CMK (cell line): ENCODE results near the gene RXRB.

Source experiments
- DNase-seq: peaks from one replicate; pipeline ENCODE4 v3.0.0-alpha.2; 2010; ENCODE audit warnings: low read depth

The RXRB gene

DNA sequence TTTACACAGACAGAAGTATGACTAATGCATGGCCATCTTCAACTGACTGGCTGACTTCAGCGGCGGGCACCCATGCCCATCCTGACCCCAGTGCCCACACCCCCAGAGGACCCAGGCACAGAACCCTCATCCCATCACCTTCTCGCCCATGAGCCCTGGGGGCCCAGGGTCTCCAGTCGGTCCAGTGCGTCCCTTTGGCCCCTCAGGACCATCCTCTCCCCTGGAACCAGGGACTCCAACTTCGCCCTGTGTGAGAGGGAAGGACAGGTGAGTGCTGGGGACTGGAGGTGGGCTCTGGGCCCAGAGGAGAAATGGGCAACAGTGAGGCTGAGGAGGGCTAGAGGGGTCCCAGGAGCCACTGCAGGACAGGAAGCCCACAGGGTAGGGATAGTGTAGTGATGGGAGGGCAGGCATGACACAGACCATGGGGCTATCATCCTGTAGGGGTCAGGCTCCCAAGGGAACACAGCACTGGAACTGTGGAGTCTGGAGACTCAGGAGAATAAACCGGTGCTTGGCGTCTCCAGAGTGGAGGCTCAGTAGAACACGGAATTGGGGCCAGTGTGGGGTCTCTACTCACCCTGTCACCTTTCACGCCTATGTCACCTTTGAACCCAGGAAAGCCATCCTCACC lies 24.9 kb downstream of the RXRB start:
- DNase-seq: no peak

DNA sequence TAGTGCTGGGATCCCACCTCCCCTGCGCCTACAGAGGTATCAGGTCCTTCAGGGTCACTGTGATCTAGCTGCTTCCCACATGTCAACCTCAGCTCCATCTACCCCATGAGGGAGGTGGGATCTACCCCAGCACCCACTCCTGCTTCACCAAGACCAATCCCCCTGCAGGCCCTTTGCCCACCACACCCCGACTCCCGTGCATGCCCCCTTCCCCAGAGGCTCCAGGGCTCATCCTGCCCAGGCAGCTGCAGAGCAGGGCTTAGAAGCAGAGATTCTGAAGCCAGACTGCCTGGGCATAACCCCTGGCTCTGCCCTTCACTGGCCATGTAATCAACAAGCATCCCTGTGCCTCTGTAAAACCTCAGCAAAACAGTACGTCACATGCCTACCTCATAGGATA lies 25.7 kb downstream of the RXRB start:
- no peak for DNase-seq

DNA sequence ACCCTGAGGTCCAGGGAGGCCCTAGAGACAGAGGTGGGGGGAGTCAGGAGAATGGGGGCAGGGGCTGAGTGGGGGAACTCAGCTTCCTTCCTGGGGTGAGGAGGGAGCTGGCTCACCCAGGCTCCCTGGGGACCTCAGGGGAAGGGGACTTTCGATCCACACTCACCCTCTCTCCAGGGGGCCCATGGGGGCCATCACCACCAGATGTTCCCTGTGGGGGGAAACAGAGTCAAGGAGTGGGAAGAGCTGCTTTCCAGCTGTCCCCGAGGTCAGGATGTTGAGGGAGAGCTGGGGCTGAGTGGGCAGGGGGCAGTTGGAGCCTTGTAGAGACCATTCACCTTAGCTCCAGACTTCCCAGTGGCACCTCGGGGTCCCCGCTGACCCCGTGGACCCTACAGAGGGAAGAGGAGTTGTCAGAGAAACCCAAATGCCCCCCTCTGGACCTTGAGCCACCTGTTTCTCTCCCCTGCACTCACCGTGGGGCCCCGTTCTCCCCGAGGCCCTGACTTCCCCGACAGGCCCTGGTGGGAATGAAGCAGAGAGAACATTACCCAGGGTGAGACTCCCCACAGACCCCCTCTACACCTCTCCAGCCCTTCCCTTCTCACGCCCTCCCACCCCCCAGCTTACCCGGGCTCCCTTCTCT lies 26.8 kb downstream of the RXRB start:
- DNase-seq: no peak

DNA sequence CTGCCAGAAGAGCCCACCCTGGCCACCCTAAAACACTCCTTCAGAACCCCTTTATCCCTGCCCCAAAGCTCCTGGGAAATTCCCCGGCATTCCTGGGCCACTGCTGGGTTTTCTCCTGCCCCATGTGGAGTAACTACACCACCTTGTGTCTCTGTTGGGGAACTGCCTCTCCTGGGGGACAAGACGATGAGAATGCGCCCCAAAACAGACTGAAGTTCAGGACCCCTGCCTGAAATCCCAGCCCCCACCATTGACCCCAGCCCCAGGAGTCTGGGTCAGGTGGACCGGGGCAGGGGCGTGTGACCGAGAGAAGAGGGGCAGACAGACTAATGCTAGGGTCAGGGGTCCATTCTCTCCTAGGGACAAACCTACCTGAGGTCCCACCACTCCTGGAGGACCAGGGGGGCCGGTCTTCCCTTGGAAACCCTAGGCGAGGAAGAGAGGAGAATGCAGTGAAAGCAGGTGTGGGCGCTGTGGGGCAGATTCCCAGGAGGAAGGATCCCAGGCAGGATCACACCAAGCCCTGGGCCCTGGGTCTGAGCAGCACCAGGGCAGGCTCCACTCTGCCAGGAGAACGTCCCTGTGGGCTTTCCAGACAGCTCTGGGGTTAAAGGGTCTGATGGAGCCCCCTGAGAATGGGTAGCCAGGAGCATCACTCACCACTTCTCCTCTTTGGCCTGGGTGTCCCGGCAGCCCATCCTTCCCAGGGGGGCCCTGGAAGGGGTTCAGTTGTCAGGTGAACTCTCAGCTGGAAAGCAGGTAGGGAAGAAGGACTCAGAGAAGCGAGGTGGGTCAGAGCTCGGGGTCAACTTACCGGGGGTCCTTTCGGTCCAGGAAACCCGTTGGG lies 27.6 kb downstream of the RXRB start:
- DNase-seq: no peak

DNA sequence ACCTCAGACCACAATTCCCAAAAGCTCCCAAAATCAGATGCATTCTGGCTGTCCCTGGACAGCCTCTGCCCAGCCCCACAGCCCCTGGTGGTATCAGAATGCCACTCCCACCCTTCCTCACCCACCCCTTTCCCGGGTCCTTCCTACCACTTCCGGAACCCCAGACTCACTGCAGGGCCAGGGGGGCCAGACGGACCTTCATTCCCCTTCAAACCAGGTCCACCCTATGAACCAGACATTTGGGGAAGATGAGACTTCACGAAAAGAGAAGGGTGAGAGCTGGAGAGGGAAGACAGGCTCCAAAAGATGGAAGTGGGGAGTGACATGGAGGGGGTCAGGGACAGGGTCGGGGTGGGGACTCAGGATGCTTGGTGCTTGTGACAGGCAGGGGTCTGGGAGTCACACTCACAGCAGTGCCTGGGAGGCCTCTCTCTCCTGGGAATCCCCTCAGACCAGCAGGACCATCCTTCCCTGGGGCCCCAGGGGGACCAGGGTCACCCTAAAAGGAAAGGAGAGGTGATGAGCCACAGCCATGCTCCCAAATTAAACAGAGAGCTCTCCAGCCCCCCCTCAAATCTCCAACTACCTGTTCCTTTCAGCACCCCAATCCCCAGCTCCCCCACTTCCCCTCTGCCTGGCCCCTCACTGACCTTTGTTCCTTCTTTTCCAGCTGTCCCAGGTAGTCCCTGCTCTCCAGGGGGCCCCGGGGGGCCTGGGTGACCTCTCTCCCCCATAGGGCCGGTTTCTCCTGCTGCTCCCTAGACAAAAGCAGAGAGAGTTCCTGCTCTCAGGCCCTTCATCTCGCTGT lies 28.4 kb downstream of the RXRB start:
- no peak for DNase-seq

DNA sequence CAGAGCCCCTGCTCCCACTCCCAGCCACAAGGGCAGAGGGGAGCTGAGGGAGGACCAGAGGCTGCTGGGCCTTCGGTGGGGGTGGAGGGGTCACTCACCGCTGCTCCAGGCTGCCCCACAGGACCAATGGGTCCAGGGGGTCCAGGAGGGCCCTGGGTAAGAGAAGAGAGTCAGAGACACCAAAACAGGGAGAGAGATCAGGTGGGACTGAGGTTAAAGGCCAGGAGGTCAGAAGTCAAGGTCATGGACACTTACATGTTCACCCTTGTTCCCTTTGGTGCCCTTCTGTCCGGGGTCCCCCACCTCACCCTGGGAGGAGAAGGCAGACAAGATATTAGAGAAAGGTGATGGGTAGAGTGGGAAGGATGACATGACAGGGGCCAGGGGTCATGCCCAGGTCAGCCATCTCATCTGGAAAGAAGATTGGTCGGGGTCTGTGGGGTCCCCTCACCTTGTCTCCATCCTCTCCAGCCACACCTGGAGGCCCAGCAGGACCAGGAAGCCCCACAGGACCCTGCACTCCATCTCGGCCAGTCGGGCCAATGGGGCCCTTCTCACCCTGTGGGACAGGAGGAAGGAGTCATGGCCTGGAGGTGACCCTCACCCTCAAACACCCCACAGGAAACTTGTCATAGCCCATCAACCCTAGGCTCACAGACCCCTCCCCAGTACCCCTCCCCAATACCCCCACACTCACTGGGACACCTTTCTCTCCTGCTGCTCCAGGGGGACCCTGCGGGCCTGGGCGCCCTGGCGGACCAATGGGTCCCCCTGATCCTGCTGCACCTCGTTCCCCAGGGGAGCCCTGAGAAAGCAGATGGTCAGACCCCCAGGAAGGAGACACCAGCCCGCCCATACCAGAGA lies 29.2 kb downstream of the RXRB start:
- no peak for DNase-seq

DNA sequence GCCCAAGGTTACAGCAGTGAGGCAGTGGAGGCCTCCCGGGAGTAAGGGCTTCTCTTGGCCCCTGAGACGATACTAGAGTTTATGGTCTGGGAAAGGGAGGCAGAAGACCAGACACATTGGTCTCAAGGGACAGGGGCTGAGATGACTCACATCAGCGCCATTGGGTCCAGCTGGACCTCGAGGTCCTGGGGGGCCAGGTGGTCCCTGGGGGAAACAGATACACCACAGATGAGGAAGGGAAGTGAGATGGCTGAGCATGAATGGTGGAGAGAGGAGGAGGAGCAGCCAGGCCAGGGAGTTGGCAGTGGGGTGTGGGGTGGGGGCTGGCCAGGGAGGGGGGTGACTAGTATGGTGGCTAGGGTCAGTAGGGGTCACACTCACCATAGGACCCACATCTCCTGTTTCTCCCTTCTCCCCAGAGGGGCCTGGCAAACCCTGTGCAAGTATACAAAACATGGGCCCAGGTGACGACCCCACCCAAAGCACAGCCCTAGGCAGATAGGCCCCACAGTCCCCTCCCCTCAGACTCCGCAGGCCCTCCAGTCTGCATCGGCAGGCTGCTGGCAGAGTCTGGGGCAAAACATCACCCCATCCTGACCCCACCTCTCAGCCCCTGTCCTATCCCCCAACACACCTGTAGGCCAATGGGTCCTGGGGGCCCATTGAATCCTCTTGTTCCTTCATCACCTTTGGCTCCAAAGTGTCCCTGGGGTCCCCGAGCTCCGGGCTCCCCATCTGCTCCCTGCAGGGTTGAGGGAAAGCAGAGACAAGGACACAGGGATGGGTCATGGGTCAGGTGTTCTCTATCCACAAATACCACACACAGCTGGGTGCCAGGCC lies 30.1 kb downstream of the RXRB start:
- DNase-seq: no peak

DNA sequence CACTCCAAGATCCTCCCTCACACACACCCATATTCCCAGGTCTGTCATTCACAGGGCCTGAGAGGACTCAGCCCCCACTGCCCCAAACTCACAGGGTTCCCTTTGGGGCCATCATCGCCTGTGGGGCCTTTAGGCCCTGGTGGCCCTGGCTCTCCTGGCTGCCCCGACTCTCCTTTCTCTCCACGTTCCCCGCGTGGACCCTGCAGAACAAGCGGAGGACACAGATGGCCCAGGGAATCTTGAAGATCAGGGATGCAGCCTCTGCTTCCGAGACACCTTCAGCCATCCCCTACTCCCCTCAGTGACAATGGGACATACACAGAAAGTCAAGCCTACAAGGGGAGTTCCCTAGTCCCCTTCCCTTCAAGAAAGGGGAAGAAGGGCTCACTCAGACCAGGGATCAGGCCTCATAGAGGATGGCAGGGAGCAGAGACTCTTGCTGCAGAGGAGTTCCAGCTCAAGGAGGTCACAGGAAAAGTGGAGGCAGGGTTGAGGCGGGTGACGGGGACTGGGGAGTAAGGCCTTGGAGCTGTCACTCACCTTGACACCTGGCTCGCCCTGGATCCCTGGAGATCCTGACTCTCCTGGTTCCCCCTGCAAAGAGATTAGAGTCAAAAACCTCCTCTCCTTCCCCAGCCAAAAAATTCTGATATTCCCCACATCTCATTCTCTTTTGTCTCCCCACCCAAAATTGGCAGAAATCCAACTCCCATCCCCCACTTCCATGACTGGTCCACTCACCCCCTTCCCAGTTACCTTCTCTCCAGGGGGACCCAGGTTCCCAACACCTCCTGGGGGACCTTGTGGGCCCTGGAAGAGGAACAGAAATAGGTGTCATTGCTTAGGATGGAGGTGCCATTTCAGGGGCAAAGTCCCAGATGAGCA lies 30.9 kb downstream of the RXRB start:
- DNase-seq: no peak

DNA sequence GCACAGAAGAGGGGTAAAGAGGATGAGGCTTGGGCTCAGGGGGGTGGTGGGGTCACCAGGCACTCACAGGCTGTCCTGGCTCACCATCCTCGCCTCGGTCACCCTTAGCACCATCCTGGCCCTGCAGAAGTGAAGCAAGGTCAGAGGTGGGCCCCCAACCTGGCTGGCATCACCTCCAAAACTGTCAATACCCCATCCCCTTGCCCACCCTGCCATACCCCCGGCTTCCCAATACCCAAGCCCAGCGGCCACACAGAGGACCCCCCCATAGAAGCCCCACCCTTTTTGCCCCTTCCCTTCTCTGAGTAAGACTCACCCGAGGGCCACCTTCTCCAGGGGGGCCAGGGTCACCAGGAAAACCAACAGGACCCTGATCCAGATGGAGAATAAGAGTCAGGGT lies 31.8 kb downstream of the RXRB start:
- no peak for DNase-seq

DNA sequence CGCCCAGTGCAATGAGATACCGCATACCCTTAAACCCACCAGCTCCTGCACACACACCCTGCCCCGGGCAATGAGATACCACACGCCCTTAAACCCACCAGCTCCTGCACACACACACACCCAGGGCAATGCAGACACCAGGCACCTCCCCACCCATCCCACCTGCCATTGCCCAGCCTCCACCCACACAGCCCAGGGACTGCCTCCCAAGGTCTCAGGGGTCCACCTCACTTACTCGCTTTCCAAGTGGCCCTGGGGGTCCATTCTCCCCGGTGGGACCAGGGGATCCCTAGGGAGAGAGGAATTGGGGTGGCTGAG lies 32.2 kb downstream of the RXRB start:
- no peak for DNase-seq

DNA sequence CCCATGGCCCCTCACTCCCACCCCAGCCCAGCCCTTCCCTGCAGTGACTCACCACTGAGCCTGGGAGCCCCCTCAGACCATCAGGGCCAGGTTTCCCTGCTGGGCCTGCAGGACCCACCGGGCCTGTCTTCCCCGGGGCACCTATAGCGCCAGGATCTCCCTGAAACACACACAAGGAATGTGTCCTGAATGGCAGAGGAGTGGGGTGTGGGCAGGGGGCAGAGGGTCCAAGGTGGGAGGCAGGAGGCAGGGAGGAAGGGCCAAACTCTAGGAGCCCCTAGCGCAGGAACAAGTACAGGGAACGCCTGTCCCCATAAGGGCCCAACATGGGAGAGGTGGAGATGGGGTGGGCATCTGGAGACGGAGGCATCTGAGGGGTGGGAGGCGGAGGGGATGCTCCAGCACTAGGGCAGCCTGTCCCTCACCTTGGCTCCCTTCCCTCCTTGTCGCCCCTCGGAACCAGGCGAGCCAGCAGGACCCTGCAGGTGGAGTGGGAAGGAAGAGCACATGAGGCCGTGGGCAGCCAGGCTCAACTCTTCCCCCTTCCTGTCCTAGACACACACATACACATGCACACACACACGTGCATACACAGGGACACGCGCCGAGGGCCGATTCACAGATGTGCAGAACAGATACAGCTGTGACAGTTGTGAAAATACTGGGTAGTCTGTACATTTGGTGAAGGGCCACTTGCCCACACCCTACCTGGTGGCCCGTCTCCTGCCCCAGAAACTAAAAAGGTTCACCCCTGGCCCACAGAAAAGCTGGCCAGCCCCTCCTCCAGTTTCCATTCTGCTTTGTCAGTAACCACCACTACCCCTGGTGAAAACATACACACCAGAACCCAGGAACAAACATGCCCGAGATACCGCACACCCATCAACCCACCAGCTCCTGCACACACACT lies 32.8 kb downstream of the RXRB start:
- DNase-seq: no peak

DNA sequence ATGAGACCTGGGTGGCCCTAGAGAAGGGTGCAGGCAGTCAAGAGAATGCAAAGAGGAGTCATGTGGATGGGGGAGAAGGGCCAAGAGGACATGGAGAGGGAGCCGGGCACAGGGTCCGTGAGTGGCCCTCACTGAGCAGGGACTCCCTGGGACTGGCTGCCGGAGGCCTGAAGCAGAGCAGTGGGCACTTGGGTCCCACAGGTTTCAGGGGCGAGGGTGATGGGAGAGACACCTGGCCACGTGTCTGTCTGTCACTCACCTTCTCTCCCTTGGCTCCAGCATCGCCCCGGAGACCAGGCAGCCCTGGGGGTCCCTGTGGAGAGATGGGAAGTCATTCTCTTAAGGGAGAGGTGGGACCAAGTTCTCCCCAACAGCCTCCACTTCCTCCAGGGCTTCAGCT lies 33.7 kb downstream of the RXRB start:
- no peak for DNase-seq

DNA sequence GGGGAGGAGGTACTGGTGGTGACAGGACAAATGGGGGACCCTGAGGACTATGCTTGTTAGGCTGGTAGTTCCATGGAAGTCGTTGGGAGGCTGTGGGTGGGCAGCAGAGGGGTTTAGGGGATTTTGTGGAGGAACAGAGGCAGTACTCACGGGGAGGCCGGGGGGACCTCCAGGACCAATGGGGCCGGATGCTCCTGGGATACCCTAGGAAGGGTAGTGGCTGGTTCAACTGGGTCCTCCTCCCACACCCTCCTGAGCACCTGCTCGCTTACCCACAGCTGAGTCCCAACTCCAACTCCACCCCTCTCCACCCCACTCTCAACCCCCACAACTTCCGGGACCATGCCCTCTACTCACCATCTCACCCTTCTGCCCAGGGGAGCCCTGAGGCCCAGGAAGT lies 34.1 kb downstream of the RXRB start:
- DNase-seq: no peak

DNA sequence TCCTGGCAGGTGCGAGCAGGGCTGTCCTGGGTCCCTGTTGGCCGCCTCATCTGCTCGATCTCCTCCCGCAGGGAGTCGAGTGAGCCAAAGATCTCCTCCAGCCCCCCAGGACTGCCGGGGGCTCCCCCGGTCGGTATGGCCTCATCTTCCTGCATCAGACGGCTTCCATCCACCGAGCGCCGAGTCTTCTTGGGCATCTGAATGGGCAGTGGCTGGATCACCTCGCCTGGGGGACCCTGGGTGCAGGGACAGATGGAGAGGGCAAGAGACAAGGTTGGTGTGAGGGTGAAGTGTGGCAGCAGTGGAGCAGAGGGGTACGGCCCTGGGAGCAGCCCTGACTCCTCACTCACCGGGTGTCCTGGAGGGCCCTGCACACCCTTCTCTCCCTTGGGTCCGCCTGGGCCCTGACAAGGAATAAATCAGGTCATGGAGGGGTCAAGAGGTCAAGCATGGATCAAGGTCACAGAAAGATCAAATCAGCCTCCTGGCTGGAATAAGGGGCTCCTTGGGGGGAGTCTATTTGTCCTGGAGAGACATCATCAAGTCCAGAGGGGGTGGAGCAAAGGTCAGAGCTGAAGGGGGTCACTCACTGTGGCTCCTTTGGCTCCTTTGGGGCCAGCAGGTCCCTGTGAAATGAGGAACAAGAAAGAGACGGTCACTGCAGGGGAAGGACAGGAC lies 34.7 kb downstream of the RXRB start:
- DNase-seq: no peak

DNA sequence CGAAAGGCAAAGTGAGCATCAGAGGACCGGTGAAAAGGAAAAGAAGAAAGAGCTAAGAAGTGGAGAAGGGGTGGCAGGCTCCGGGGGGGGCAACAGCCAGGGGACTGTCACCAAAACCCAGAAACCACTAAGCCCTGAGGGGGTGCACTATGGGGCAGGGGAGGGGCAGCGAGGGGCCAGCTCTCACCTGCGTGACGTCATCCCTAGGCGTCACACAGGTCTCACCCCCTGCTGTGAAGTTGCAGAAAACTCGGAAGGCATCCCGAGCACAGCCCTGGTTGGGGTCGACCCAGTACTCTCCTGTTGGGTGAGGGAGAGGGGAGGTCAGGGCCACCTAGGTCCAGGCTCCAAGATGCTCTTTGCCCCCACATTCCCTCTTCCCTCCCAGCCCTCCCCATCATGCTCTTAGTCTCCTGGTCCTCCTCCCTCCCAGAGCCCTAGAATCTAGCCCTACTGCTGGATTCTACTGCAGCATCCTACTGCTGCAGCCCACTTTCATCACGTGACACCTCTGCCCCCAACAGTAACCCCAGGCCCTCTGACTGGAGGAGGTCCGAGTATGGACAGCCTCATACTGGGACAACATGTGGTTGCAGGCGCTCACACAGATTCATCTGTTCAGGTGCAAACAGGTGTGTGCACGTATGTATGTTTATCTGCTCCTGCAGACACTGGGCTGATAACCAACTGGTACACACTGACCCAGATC lies 35.6 kb downstream of the RXRB start:
- DNase-seq: no peak

DNA sequence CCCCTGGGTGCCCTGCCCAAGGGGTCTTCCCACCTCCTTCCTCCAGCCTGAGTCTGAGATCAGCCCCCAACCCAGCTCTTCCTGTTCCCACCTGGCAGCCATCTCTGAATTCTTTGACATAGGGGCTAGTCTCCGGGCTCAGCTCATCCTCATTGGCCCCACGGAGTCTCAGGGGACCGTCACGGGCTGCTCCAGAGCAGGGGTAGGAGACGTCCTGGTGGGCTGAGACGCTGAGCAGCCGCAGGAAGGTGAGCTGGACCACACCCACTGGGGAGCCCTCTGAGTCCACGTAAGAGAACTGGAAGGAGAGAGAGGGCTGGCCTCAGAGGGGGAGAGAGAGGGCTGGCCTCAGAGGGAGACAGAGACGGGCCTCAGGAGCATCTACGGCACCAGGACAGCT lies 36.3 kb downstream of the RXRB start:
- no peak for DNase-seq

DNA sequence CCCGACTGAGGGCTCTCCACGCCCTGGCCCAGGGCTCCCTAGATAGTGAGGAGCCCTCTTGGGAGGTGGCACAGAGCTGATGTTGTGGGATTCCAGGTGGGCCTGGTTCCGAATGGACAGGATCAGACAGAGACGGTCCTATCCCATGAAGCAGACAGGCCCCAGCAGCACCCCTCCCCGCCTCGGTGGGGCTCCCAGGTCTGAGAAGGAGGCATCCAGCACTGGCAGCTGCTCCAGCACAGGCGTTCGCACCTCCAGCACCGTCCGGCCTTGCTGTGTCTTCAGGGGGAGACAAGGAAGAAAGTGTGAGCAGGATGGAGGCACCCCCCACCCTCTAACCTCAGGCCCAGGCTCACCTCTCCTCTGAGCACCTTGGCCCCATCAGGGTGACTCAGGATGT lies 36.9 kb downstream of the RXRB start:
- DNase-seq: no peak
